ENCODE data around the gene MED12L.

MED12L gene

GRCh38 chr3:151113343-151113742 is 27.9 kb downstream of the MED12L start:
- DNase-seq (ENCODE audit: extremely low read depth, low read depth): no peak
- H3K4me3 ChIP-seq (replicated peaks; ENCODE audit: low read depth, low read length): no peak overlapping the region
- no peak for TF ChIP-seq CTCF (IDR thresholded peaks at IDR 0.05; ENCODE audit: low read depth, low read length, missing control alignments)

DNA sequence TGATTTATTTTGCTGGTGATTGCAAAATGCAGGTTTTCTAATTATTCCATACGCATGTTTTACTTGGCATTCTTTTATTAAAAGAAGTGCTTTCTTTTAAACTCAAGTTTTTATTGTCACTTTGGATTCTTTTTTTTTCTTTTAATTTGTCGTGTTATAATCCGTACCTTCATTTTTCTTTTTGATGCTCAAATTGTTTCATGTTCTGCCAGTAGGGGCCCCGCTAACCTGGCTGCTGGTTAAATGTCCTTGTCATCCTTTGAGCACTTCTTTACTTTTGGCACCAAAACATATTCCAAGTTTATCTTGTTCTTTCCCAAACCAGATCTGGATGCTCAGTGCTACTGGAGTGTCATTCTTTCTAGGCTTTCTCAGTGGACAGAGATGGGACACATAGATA is 31.6 kb downstream of the MED12L start:
- no peak overlapping the region for H3K4me3 ChIP-seq (replicated peaks; ENCODE audit: low read depth, low read length)
- TF ChIP-seq CTCF (IDR thresholded peaks at IDR 0.05; ENCODE audit: low read depth, low read length, missing control alignments): no peak
- no peak for DNase-seq (ENCODE audit: extremely low read depth, low read depth)

DNA sequence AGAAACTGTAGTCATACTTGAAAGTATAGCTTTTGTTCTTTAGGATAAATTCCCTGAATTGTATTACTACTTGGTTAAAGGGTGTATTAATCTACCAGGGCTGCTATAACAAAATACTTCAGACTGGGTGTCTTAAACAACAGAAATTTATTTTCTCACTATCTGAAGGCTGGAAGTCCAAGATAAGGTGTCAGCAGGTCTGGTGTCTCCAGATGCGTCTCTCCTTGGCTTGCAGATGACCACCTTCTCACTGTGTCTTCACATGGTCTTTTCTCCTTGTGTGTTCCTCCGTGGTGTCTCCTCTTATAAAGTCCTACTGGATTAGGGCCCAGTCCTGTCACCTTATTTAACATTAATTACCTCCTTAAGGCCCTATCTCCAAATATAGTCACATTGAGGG is 33.7 kb downstream of the MED12L start:
- TF ChIP-seq CTCF (IDR thresholded peaks at IDR 0.05; ENCODE audit: low read depth, low read length, missing control alignments): no peak
- DNase-seq (ENCODE audit: extremely low read depth, low read depth): no peak

DNA sequence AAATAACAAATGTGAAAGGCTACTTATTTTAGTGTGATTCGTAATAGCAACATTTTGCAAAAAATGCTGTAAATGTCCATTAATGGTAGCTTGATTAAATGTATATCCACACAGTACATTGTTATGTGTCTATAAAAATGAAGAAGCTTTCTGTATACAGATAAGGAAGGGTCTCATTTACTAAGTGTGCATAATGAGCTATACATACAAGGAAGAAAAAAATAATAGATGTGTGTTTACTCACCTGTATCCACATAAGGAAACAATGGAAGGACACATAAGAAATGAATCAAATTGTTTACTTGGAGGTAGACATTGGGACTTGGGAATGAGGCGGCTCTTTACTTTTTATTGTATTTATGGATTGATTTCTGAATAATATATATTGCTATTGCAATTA is 34.9 kb downstream of the MED12L start:
- no peak for TF ChIP-seq CTCF (IDR thresholded peaks at IDR 0.05; ENCODE audit: low read depth, low read length, missing control alignments)
- no peak overlapping the region for H3K4me3 ChIP-seq (replicated peaks; ENCODE audit: low read depth, low read length)
- no peak for DNase-seq (ENCODE audit: extremely low read depth, low read depth)

More for the DNA sequence above, 33.7 kb downstream of the MED12L start:
- H3K4me3 ChIP-seq (replicated peaks; ENCODE audit: low read depth, low read length): no peak overlapping the region

GRCh38 chr3:151121016-151121415 is 35.6 kb downstream of the MED12L start:
- no peak for TF ChIP-seq CTCF (IDR thresholded peaks at IDR 0.05; ENCODE audit: low read depth, low read length, missing control alignments)
- H3K4me3 ChIP-seq (replicated peaks; ENCODE audit: low read depth, low read length): no peak overlapping the region
- DNase-seq (ENCODE audit: extremely low read depth, low read depth): no peak

- no peak for DNase-seq (ENCODE audit: extremely low read depth, low read depth)
- no peak for TF ChIP-seq CTCF (IDR thresholded peaks at IDR 0.05; ENCODE audit: low read depth, low read length, missing control alignments)
- no peak overlapping the region for H3K4me3 ChIP-seq (replicated peaks; ENCODE audit: low read depth, low read length)
Measured at GRCh38 chr3:151123827-151124226, 38.4 kb downstream of the MED12L start.

GRCh38 chr3:151124476-151124875 is 39.0 kb downstream of the MED12L start:
- no peak for DNase-seq (ENCODE audit: extremely low read depth, low read depth)
- no peak for TF ChIP-seq CTCF (IDR thresholded peaks at IDR 0.05; ENCODE audit: low read depth, low read length, missing control alignments)
- no peak overlapping the region for H3K4me3 ChIP-seq (replicated peaks; ENCODE audit: low read depth, low read length)
